Neuronal stem cell (in vitro differentiated cells): ENCODE data around the gene NLN.

Experiments used
- DNase-seq: peaks from one replicate; pipeline ENCODE4 v3.0.0-alpha.2; 2013; ENCODE audit warnings: low spot score
- H2AFZ ChIP-seq: one replicate; pipeline ENCODE4 v1.6.1; 2013; ENCODE audit warnings: mild to moderate bottlenecking, low read length, inconsistent platforms
- H2AK5ac ChIP-seq: 2 replicates; pipeline ENCODE4 v1.6.1; 2013; ENCODE audit warnings: low read depth, mild to moderate bottlenecking, inconsistent platforms, low read length, moderate library complexity, mixed read lengths
- H2BK120ac ChIP-seq: 2 replicates; pipeline ENCODE4 v1.6.1; 2013; ENCODE audit warnings: low read depth, mild to moderate bottlenecking, inconsistent platforms, low read length, moderate library complexity, mixed read lengths
- H2BK12ac ChIP-seq: one replicate; pipeline ENCODE4 v1.6.1; 2013; ENCODE audit warnings: low read length, inconsistent platforms
- H2BK15ac ChIP-seq: 2 replicates; pipeline ENCODE4 v1.6.1; 2013; ENCODE audit warnings: mild to moderate bottlenecking, low read length, inconsistent platforms, mixed read lengths
- H2BK5ac ChIP-seq: one replicate; pipeline ENCODE4 v1.6.1; 2013; ENCODE audit warnings: inconsistent platforms, mild to moderate bottlenecking, low read length, moderate library complexity
- H3K14ac ChIP-seq: one replicate; pipeline ENCODE4 v1.6.1; 2013; ENCODE audit warnings: low read length, inconsistent platforms
- H3K18ac ChIP-seq: 2 replicates; pipeline ENCODE4 v1.6.1; 2013; ENCODE audit warnings: low read length, inconsistent platforms
- H3K23ac ChIP-seq: 2 replicates; pipeline ENCODE4 v1.6.1; 2013; ENCODE audit warnings: low read depth, mild to moderate bottlenecking, mixed read lengths, low read length, inconsistent platforms; ENCODE audit not compliant: poor library complexity
- H3K27ac ChIP-seq: replicated peaks from 3 replicates; pipeline ENCODE4 v1.5.1; 2013; ENCODE audit warnings: low read length, inconsistent platforms
- H3K27me3 ChIP-seq, 3 experiments: 2 replicates each; pipeline ENCODE4 v1.6.1; 2013; ENCODE audit warnings: low read length in 3 of 3, mild to moderate bottlenecking in 2 of 3, inconsistent platforms in 1 of 3, low read depth in 1 of 3, mixed read lengths in 1 of 3, moderate library complexity in 1 of 3; ENCODE audit not compliant: control insufficient read depth in 3 of 3, insufficient read depth in 3 of 3
- H3K36me3 ChIP-seq, 2 donors: replicated peaks in 1 of 2; 2 replicates each; pipeline ENCODE4 v1.6.1; 2013; ENCODE audit warnings: low read length in 2 of 2; ENCODE audit not compliant: control insufficient read depth in 2 of 2, insufficient read depth in 2 of 2
- H3K4ac ChIP-seq: 2 replicates; pipeline ENCODE4 v1.6.1; 2013; ENCODE audit warnings: inconsistent platforms, mild to moderate bottlenecking, low read length, moderate library complexity
- H3K4me1 ChIP-seq, 2 donors: 1 replicate in 1 of 2; 2 replicates in 1 of 2; pipeline ENCODE4 v1.6.1; 2013; ENCODE audit warnings: low read length in 2 of 2, low read depth in 1 of 2; ENCODE audit not compliant: control insufficient read depth in 2 of 2, insufficient read depth in 1 of 2
- H3K4me2 ChIP-seq: one replicate; pipeline ENCODE4 v1.6.1; 2013; ENCODE audit warnings: mild to moderate bottlenecking, low read length, inconsistent platforms; ENCODE audit not compliant: insufficient read depth, poor library complexity, severe bottlenecking
- H3K4me3 ChIP-seq, 2 donors: 2 replicates each; pipeline ENCODE4 v1.5.1; 2013; ENCODE audit warnings: low read length in 2 of 2, mild to moderate bottlenecking in 2 of 2, inconsistent platforms in 1 of 2, moderate library complexity in 1 of 2
- H3K79me1 ChIP-seq: one replicate; pipeline ENCODE4 v1.6.1; 2013; ENCODE audit warnings: low read depth, mild to moderate bottlenecking, inconsistent platforms, low read length, moderate library complexity
- H3K9ac ChIP-seq: one replicate; pipeline ENCODE4 v1.6.1; 2013; ENCODE audit warnings: mild to moderate bottlenecking, low read depth, low read length, inconsistent platforms; ENCODE audit not compliant: poor library complexity
- H3K9me3 ChIP-seq, 2 donors: replicated peaks in 1 of 2; 2 replicates each; pipeline versions ENCODE3 to v1.6.1; 2013; ENCODE audit warnings: low read length in 2 of 2, mild to moderate bottlenecking in 2 of 2, inconsistent platforms in 1 of 2, low read depth in 1 of 2, mixed read lengths in 1 of 2, moderate library complexity in 1 of 2; ENCODE audit not compliant: control insufficient read depth in 2 of 2, insufficient read depth in 1 of 2
- H4K8ac ChIP-seq: one replicate; pipeline ENCODE4 v1.6.1; 2013; ENCODE audit warnings: low read depth, mild to moderate bottlenecking, inconsistent platforms, low read length, moderate library complexity
- H4K91ac ChIP-seq: one replicate; pipeline ENCODE4 v1.6.1; 2013; ENCODE audit warnings: low read length, low read depth, mild to moderate bottlenecking, inconsistent platforms; ENCODE audit not compliant: poor library complexity
- WGBS, 2 donors: extraction: QIAGEN DNeasy Blood & Tissue Kit; methylation state at CpG; one replicate each; pipeline ENCODE4 v1.1.7; 2013; ENCODE audit warnings: missing lambda C conversion rate in 2 of 2, mixed read lengths in 1 of 2; ENCODE audit not compliant: insufficient read length in 2 of 2, insufficient replicate concordance in 1 of 2; ENCODE audit errors: extremely low coverage in 2 of 2; 5-methylcytosine and 5-hydroxymethylcytosine counted together

NLN gene

DNA sequence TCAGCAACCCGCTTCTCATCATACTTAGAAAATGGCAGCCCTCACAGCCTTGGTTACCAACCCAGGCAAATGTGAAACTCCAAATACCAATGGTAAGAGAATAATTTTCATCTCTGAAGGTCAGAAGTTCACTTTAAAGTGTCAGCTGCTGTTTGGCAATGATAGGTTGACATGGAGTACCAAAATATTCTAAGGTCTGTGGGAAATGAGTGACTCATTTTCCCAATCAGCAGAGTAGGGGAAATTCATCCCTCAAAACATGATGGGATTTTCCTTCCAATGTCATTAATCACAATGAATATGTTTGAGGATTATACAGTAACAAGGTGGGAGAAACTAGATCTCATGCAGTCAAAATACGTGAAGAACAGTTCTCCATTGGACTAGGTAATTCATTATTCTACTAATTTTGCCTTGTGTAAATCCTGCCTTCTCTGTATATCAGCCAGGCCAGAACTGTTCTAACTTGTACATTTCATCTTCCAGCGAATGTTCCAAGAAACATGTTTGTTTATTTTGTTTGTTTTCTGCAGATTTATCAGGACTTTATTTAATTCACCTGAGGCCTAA is 151.3 kb downstream of the NLN start:
- no peak overlapping the region for H3K14ac ChIP-seq
- DNase-seq: no peak
- H2BK15ac ChIP-seq: no peak overlapping the region
- H3K4me2 ChIP-seq: no peak overlapping the region
- H3K27me3 ChIP-seq: no peaks in the 10 kb centered on the region
- H3K23ac ChIP-seq: no peak overlapping the region
- H2BK120ac ChIP-seq: no peak overlapping the region
- H3K36me3 ChIP-seq: no peaks in the 10 kb centered on the region
- no peaks in the 10 kb centered on the region for H3K79me1 ChIP-seq
- no peak overlapping the region for H3K18ac ChIP-seq
- H4K8ac ChIP-seq: no peak overlapping the region
- no peaks in the 10 kb centered on the region for H3K4me1 ChIP-seq
- H3K9me3 ChIP-seq: no peaks in the 10 kb centered on the region
- WGBS, 2 donors: no CpG with 5 or more reads among the region's 3 CpGs
- no peak overlapping the region for H2BK12ac ChIP-seq
- H2AK5ac ChIP-seq: no peak overlapping the region
- H2BK5ac ChIP-seq: no peak overlapping the region
- H3K4ac ChIP-seq: no peak overlapping the region
- no peak overlapping the region for H3K4me3 ChIP-seq
- no peak overlapping the region for H3K27ac ChIP-seq
- no peak overlapping the region for H4K91ac ChIP-seq
- H3K9ac ChIP-seq: no peak overlapping the region
- no peak overlapping the region for H2AFZ ChIP-seq

GRCh38 chr5:65874241-65874640 is 152.2 kb downstream of the NLN start:
- WGBS, 2 donors: no CpG with 5 or more reads among the region's 3 CpGs
- Histone ChIP-seq H2AFZ (no peak overlapping the region), H2BK15ac (no peak overlapping the region), H3K14ac (no peak overlapping the region), H3K4ac (no peak overlapping the region), H3K36me3 (no peaks in the 10 kb centered on the region), H4K91ac (no peak overlapping the region), H3K4me1 (no peaks in the 10 kb centered on the region), H2BK120ac (no peak overlapping the region), H4K8ac (no peak overlapping the region), H2BK12ac (no peak overlapping the region), H3K4me3 (no peak overlapping the region), H3K27me3 (no peaks in the 10 kb centered on the region), H2AK5ac (no peak overlapping the region), H3K9me3 (no peaks in the 10 kb centered on the region), H3K79me1 (no peaks in the 10 kb centered on the region), H3K9ac (no peak overlapping the region), H3K18ac (no peak overlapping the region), H3K4me2 (no peak overlapping the region), H3K27ac (no peak overlapping the region), H2BK5ac (no peak overlapping the region), H3K23ac (no peak overlapping the region)
- no peak for DNase-seq

- Histone ChIP-seq H2AFZ (no peak overlapping the region), H2AK5ac (no peak overlapping the region), H3K79me1 (no peaks in the 10 kb centered on the region), H3K9ac (no peak overlapping the region), H3K9me3 (no peaks in the 10 kb centered on the region), H3K4me2 (no peak overlapping the region), H3K23ac (no peak overlapping the region), H3K27me3 (no peaks in the 10 kb centered on the region), H3K4ac (no peak overlapping the region), H2BK15ac (no peak overlapping the region), H3K14ac (no peak overlapping the region), H3K4me3 (no peak overlapping the region), H3K18ac (no peak overlapping the region), H2BK120ac (no peak overlapping the region), H2BK12ac (no peak overlapping the region), H4K8ac (no peak overlapping the region), H3K27ac (no peak overlapping the region), H4K91ac (no peak overlapping the region), H3K36me3 (no peaks in the 10 kb centered on the region), H2BK5ac (no peak overlapping the region), H3K4me1 (no peaks in the 10 kb centered on the region)
- DNase-seq: no peak
Observed at GRCh38 chr5:65876496-65876895, 154.5 kb downstream of the NLN start.

GRCh38 chr5:65876970-65877369 is 155.0 kb downstream of the NLN start:
- Histone ChIP-seq H3K18ac (no peak overlapping the region), H3K23ac (no peak overlapping the region), H3K14ac (no peak overlapping the region), H3K9me3 (no peaks in the 10 kb centered on the region), H3K4me1 (no peaks in the 10 kb centered on the region), H3K4me3 (no peak overlapping the region), H2AFZ (no peak overlapping the region), H3K4ac (no peak overlapping the region), H3K4me2 (no peak overlapping the region), H2BK12ac (no peak overlapping the region), H3K79me1 (no peaks in the 10 kb centered on the region), H3K27ac (no peak overlapping the region), H2AK5ac (no peak overlapping the region), H4K91ac (no peak overlapping the region), H2BK5ac (no peak overlapping the region), H4K8ac (no peak overlapping the region), H3K36me3 (no peaks in the 10 kb centered on the region), H3K27me3 (no peaks in the 10 kb centered on the region), H2BK15ac (no peak overlapping the region), H3K9ac (no peak overlapping the region), H2BK120ac (no peak overlapping the region)
- no CpG with 5 or more reads among the region's 4 CpGs for WGBS, 2 donors
- no peak for DNase-seq
